Measurements from ENCODE around the gene MINDY3.

DNA sequence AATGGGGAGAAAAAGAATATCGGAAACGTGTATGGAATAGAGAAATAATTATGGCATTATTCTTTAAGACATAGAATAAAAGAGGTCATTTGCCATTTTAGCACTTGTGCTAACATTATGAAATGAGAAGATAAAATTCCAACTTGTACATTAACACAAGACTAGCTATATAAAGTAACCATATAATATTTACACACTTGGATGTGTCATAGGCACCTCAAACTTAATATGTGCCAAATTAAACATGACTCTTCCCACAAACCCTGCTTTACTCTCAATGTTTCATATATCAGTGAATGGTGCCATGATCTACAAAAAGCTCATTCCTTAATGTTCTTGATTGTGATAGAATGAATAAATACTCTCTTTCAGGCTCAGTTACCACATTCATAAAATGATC is 4.1 kb upstream of the MINDY3 start:
- no peak for TF ChIP-seq EZH2phosphoT487 (IDR thresholded peaks at IDR 0.05; ENCODE audit: borderline replicate concordance, low read length)
- TF ChIP-seq, protein P1, sequence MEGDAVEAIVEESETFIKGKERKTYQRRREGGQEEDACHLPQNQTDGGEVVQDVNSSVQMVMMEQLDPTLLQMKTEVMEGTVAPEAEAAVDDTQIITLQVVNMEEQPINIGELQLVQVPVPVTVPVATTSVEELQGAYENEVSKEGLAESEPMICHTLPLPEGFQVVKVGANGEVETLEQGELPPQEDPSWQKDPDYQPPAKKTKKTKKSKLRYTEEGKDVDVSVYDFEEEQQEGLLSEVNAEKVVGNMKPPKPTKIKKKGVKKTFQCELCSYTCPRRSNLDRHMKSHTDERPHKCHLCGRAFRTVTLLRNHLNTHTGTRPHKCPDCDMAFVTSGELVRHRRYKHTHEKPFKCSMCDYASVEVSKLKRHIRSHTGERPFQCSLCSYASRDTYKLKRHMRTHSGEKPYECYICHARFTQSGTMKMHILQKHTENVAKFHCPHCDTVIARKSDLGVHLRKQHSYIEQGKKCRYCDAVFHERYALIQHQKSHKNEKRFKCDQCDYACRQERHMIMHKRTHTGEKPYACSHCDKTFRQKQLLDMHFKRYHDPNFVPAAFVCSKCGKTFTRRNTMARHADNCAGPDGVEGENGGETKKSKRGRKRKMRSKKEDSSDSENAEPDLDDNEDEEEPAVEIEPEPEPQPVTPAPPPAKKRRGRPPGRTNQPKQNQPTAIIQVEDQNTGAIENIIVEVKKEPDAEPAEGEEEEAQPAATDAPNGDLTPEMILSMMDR (IDR thresholded peaks at IDR 0.05; ENCODE audit: low read depth, low read length, poor library complexity, severe bottlenecking), result no peak

Data from DOHH2 (cell line).